ENCODE data around the gene GABRE.

GRCh38 chrX:151988706-151989299 lies 14.3 kb upstream of the GABRE start:
- TF ChIP-seq CTCF (IDR thresholded peaks at IDR 0.05) = no peak
- no peak for TF ChIP-seq POLR2A (IDR thresholded peaks at IDR 0.05)
